ENCODE measurements around the gene HOXB4. TPM values are rescaled to one million over a fixed set of nuclear protein-coding genes. Genes with fewer than 3 reads are reported as not detected.

The HOXB4 gene
- total RNA-seq, 1 donor from 2014 or later = not detected

GRCh38 chr17:48624118-48624517 is 46.0 kb upstream of the HOXB4 start:
- TF ChIP-seq CTCF (IDR thresholded peaks at IDR 0.05; ENCODE audit: insufficient read depth, low read length, severe bottlenecking) = no peak
- no peak overlapping the region for H3K4me3 ChIP-seq (ENCODE audit: low read depth, low read length)
- no peak for DNase-seq (ENCODE audit: low read depth)
- peaks cover 91% of the 10 kb centered on the region for H3K27me3 ChIP-seq (ENCODE audit: control insufficient read depth, insufficient read depth, low read length)
- no peaks in the 10 kb centered on the region for H3K36me3 ChIP-seq (ENCODE audit: control insufficient read depth, insufficient read depth, low read length)
- FAIRE-seq = no peak

- Histone ChIP-seq H3K36me3 (ENCODE audit: control insufficient read depth, insufficient read depth, low read length) (no peaks in the 10 kb centered on the region), H3K27me3 (ENCODE audit: control insufficient read depth, insufficient read depth, low read length) (peaks cover 90% of the 10 kb centered on the region), H3K4me3 (ENCODE audit: low read depth, low read length) (no peak overlapping the region)
- FAIRE-seq = peak; percentile 66
- no peak for TF ChIP-seq CTCF (IDR thresholded peaks at IDR 0.05; ENCODE audit: insufficient read depth, low read length, severe bottlenecking)
- no peak for DNase-seq (ENCODE audit: low read depth)
These were observed 45.4 kb upstream of the HOXB4 start for GRCh38 chr17:48623583-48623982.

- FAIRE-seq = no peak
- no peak for DNase-seq (ENCODE audit: low read depth)
- Histone ChIP-seq H3K4me3 (ENCODE audit: low read depth, low read length) (no peak overlapping the region), H3K27me3 (ENCODE audit: control insufficient read depth, insufficient read depth, low read length) (peaks cover 88% of the 10 kb centered on the region), H3K36me3 (ENCODE audit: control insufficient read depth, insufficient read depth, low read length) (no peaks in the 10 kb centered on the region)
- TF ChIP-seq CTCF (IDR thresholded peaks at IDR 0.05; ENCODE audit: insufficient read depth, low read length, severe bottlenecking) = no peak
These were observed 44.7 kb upstream of the HOXB4 start for GRCh38 chr17:48622857-48623256.

- no peak for TF ChIP-seq CTCF (IDR thresholded peaks at IDR 0.05; ENCODE audit: insufficient read depth, low read length, severe bottlenecking)
- peaks cover 85% of the 10 kb centered on the region for H3K27me3 ChIP-seq (ENCODE audit: control insufficient read depth, insufficient read depth, low read length)
- no peaks in the 10 kb centered on the region for H3K36me3 ChIP-seq (ENCODE audit: control insufficient read depth, insufficient read depth, low read length)
- H3K4me3 ChIP-seq (ENCODE audit: low read depth, low read length) = no peak overlapping the region
- DNase-seq (ENCODE audit: low read depth) (no peak), FAIRE-seq (no peak)
These were observed 43.6 kb upstream of the HOXB4 start for GRCh38 chr17:48621410-48622392.

- no peak for FAIRE-seq
- Histone ChIP-seq H3K4me3 (ENCODE audit: low read depth, low read length) (no peak overlapping the region), H3K27me3 (ENCODE audit: control insufficient read depth, insufficient read depth, low read length) (peaks cover 89% of the 10 kb centered on the region)
These were observed 42.5 kb upstream of the HOXB4 start for GRCh38 chr17:48620461-48621139.

More at GRCh38 chr17:48620461-48621139, 42.5 kb upstream of the HOXB4 start:
- no peak for TF ChIP-seq CTCF (IDR thresholded peaks at IDR 0.05; ENCODE audit: insufficient read depth, low read length, severe bottlenecking)
- no peaks in the 10 kb centered on the region for H3K36me3 ChIP-seq (ENCODE audit: control insufficient read depth, insufficient read depth, low read length)
- no peak for DNase-seq (ENCODE audit: low read depth)
